Cardiac fibroblast (primary cell): ENCODE measurements around the gene C16orf78.

ENCODE experiments used
- DNase-seq, 2 donors: peaks; one replicate each; pipeline versions ENCODE4 v3.0.0 to v3.0.0-alpha.2; 2010; ENCODE audit warnings: low read depth in 2 of 2
- H3K4me3 ChIP-seq, 2 donors: replicated peaks in 1 of 2; 1 replicate in 1 of 2; 2 replicates in 1 of 2; pipeline ENCODE4 v1.5.1; 2011; ENCODE audit warnings: low read depth in 2 of 2, low read length in 2 of 2, mild to moderate bottlenecking in 2 of 2, moderate library complexity in 1 of 2
- CTCF ChIP-seq: IDR thresholded peaks from one replicate; pipeline ENCODE4 v1.5.1; 2011; ENCODE audit warnings: low read depth, mild to moderate bottlenecking, low read length, inconsistent platforms

The C16orf78 gene

GRCh38 chr16:49400611-49401010 lies 27.0 kb downstream of the C16orf78 start:
- TF ChIP-seq CTCF: no peak

GRCh38 chr16:49405123-49405522 lies 31.5 kb downstream of the C16orf78 start:
- DNase-seq: no peak
- no peak for TF ChIP-seq CTCF
- H3K4me3 ChIP-seq: no peak overlapping the region

More at GRCh38 chr16:49400611-49401010, 27.0 kb downstream of the C16orf78 start:
- H3K4me3 ChIP-seq: no peak overlapping the region
- no peak for DNase-seq

- H3K4me3 ChIP-seq: no peak overlapping the region
- TF ChIP-seq CTCF: no peak
These were observed 31.9 kb downstream of the C16orf78 start for GRCh38 chr16:49405530-49405929.

GRCh38 chr16:49407873-49408550 lies 34.4 kb downstream of the C16orf78 start:
- no peak overlapping the region for H3K4me3 ChIP-seq
- DNase-seq: peak; percentile 81 to 86
- peak; percentile 93 for TF ChIP-seq CTCF

More at GRCh38 chr16:49405530-49405929, 31.9 kb downstream of the C16orf78 start:
- no peak for DNase-seq

- DNase-seq: no peak
- no peak for TF ChIP-seq CTCF
- no peak overlapping the region for H3K4me3 ChIP-seq
These were observed 35.5 kb downstream of the C16orf78 start for GRCh38 chr16:49409121-49409520.

- TF ChIP-seq CTCF: no peak
- no peak overlapping the region for H3K4me3 ChIP-seq
- no peak for DNase-seq
These were observed 36.6 kb downstream of the C16orf78 start for GRCh38 chr16:49410226-49410625.
